NCI-H128 (cell line): ENCODE measurements around the gene PSMD14.

ENCODE experiments used
- DNase-seq: peaks from one replicate; lab custom pipeline; 2025; ENCODE audit not compliant: unreplicated experiment; lab: John Stamatoyannopoulos, UW

Gene PSMD14

DNA sequence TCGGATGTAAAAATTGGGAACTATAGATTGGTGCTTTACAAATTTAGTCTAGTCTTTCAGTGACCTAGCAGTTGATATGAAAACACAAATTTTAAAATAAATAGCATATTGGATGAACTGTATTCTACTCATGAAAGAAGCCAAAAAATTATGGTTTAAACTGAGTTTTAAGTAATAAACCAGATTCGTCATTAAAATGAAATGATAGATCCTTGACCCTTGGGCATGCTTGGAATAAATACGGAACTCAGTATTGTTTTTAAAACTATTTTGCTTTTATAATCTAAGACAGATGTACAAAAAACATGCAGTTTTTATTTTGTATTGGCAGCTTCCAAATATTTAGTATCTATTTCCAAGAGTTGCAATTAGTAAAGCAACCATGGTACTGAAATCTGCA lies 73.3 kb downstream of the PSMD14 start:
- DNase-seq = no peak

DNA sequence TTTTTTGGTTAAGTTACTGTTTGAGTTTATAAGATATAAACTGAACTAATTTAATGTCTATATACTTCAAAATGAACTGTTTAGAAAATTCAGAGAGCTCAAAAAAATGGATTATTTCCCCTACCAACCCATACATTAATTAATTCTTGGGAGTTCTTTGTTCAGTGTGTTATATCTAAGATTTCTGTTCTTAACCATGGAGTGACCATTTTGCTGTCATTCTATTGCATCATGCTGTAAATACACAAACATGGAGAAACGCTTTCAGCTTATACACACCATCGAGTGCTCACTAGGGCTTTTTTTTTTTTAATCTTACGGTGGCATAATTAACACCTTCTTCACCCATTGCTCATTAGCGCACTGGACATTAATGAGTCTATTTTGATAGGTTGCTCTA lies 74.5 kb downstream of the PSMD14 start:
- DNase-seq = no peak

- DNase-seq = no peak
Measured at GRCh38 chr2:161384864-161385263, 76.6 kb downstream of the PSMD14 start.

DNA sequence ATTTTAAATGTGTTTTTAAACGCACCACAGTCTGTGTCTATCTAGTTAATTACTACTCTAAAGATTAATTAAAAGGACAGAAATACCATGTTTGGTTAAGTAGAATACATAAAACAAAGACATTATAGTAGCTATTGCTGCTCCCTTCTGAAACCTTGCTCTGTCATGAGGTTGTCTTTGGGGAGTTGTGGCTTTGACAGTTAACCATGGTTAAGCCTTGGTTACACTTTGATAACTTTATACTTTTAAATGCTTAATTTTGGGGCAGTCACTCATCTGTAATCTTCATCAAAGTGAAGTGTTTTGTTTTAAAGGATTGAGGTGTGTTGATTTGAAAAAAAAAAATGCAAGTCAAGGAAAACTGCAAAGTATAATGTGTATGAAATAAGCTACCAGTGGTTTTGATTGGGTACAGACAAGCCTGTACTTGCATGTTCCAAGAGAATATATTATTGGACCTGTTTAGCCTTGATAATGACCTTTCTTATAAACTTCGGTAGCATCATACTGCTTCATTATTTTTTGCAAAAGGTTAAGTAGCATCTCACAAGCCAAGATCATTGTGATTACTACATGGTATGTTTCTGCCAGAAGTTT lies 78.1 kb downstream of the PSMD14 start:
- no peak for DNase-seq

GRCh38 chr2:161388146-161388779 lies 80.0 kb downstream of the PSMD14 start:
- DNase-seq = no peak

DNA sequence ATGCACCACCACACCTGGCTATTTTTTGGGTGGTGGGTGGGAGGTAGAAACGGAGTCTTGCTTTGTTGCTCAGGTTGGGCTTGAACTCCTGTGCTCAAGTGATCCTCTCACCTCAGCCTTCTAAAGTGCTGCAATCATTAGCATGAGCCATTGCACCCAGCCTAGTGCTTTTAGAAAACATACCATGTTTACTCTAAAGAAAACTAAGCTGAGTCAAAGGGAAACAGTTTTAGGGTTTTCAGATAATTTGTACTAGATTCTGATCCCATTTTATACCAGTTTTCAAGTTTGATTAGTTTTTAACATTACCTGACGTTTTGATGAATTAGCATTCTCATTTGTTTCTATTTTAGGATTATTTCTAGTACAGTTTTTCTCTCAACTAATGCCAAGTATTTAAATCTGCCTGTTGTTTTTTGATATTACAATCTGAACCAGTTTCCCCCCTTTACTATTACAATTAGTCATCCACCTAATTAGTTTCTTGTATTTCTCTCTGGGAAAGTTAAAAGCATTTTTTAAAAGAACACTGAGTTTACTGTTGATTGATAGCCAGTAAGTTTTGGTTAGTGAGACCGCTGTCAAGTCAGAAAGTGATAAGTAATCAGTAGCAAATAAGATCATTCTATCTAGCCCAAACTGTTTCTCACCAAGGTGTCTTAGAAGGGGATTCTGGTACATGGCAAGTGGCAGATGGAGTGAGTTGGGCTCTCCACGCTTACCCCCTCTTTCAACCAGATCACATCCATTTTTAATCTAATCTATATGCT lies 83.7 kb downstream of the PSMD14 start:
- no peak for DNase-seq

DNA sequence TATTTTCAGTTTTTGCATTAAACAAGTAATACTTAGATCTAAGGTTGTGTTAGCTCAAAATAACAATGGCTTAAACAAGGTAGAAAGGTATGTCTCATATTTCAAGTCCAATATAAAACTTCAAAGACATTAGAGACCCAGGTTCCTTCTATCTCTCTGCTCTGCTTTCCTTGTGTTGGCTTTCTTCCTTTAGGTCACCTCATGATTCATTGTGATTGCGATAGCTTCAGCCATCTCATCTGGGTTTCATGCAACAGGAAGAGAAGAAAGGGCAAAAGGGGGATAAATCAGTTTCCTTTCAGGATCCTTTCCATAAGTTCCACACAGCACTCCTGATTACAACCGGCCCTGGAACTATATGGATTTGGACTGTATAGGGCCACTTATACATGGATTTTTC lies 91.9 kb downstream of the PSMD14 start:
- DNase-seq = no peak

- DNase-seq = no peak
Measured at GRCh38 chr2:161402297-161402696, 94.1 kb downstream of the PSMD14 start.

DNA sequence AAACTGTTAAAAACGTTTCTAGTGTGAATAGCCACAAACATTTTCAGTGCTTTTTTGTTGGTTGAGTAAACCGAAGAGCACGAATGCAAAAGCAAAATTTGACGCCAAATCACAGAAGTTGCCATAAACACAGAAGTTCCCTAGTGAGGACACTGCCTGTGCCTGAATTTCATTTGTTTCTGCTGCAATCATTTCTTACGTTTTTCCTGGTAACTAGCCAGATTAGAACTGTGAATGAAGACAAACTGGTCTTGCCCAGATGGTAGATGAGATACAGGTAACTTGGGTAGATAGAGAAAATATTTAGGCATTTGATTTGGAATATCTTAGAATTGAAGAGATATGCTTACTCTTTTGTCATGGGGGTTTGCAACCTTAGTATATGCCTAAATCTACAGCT lies 98.1 kb downstream of the PSMD14 start:
- DNase-seq = no peak

DNA sequence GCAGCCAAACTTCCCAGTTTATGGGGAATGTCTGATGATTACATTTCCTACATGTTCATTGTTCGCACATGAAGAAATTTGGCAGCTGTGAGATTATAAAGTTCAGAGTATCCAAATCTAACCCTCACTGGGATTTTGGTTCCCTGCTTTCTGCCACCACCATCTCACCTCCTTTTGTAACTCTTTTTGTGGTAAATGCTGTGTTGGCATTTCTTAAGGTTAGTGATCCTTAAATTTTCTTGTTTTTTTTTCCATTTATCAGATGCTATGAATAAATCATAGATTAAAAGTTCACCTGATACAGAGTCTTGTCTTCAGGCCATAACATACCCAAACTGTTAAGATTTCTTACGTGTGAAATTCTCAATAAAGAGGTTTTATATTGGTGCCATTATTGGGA lies 99.4 kb downstream of the PSMD14 start:
- DNase-seq = no peak

GRCh38 chr2:161409308-161409907 lies 101.2 kb downstream of the PSMD14 start:
- no peak for DNase-seq

GRCh38 chr2:161412346-161412745 lies 104.1 kb downstream of the PSMD14 start:
- no peak for DNase-seq

DNA sequence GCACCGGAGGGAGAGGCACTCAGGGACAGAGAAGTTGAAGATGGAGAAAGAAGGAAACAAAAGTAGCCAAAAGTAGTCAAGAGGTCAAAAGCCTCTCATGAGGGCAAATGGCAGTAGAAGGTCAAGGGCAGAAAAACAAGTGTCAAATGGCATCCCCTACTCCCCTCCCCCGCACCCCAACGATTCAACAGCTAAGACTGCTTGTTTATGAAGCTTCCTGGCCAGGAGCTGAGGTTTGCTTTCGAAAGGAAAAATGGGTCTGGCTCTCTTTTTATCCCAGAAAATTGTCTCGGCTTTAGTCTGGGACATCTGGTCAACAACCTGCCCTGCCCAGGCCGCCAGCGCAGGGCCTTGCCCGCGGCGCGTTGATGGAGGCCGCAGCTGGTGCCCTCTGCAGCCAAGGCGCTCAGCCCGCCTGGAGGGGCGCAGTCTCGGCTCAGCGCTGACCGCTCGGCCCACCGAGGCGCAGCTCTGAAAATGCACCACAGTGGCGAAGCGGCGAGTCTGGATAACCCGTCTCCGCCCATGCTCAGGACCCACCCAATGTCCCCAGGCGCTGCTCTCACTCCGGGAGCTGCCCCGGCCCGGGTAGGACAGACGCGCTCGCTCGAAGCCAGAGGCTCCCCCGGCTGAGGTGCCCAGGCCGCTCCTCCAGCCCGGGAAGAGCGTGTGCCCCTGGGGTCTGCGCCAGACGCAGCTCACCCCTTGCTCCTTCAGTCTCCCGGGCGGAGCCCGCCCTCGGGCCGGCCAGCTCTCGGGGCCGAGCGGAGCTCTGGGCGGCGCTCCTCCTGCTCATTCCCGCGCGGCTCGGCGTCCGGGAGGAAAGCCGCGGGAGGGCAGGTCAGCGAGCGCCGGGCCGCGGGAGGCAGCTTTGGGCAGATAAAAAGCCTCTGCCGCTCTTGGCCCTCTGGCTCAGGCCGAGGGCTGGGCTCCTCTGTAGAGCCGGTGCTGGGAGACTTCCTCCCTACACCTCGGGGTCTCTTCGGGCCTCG lies 106.1 kb downstream of the PSMD14 start:
- no peak for DNase-seq

- DNase-seq = no peak
Measured at GRCh38 chr2:161415034-161415986, 107.1 kb downstream of the PSMD14 start.

DNA sequence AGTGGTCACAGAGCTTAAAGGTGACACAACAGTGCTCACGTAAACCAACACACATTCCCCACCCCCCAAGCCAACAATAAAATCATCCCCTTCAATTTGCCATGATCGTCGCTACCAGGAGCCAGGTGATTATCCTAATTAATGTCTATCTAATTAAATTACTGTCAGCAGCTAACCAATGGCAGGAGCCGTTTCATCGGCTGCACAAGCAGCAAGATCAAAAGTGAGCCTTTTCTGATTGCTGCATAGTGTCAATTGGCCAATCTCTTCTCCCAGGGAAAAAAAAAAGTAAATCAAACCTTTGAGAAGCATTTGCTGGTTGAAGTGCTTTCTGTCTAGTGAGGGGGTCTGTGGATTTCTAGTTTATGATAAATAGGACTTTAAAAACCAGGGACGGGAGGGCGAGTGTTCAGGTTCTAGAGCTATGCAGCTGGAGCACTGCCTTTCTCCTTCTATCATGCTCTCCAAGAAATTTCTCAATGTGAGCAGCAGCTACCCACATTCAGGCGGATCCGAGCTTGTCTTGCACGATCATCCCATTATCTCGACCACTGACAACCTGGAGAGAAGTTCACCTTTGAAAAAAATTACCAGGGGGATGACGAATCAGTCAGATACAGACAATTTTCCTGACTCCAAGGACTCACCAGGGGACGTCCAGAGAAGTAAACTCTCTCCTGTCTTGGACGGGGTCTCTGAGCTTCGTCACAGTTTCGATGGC lies 107.9 kb downstream of the PSMD14 start, which contains the start of gene TBR1:
Gene TBR1 (plus strand): TSS at position 311 of the 721 bp plus-strand sequence. CDS start 114 bp downstream, at position 425.
- DNase-seq = no peak

GRCh38 chr2:161416708-161417437 lies 108.6 kb downstream of the PSMD14 start:
- DNase-seq = no peak

- no peak for DNase-seq
Measured at GRCh38 chr2:161417438-161418274, 109.4 kb downstream of the PSMD14 start.
